HG02884 (cell line): ENCODE results near the gene AK2.
A peak's percentile ranks its signal among the peaks of the same experiment; 100 is the strongest.
"Not testable (repeated sequence)": the region's sequence is repeated elsewhere in the genome, so short reads cannot be mapped to it uniquely, and the experiment has no call there.

Experiments used
- ATAC-seq: cut with Tn5 transposase; IDR thresholded peaks from one replicate; pipeline ENCODE4 v1.9.1; 2021; ENCODE audit warnings: mild to moderate bottlenecking, moderate library complexity; ENCODE audit not compliant: unreplicated experiment

Gene AK2

DNA sequence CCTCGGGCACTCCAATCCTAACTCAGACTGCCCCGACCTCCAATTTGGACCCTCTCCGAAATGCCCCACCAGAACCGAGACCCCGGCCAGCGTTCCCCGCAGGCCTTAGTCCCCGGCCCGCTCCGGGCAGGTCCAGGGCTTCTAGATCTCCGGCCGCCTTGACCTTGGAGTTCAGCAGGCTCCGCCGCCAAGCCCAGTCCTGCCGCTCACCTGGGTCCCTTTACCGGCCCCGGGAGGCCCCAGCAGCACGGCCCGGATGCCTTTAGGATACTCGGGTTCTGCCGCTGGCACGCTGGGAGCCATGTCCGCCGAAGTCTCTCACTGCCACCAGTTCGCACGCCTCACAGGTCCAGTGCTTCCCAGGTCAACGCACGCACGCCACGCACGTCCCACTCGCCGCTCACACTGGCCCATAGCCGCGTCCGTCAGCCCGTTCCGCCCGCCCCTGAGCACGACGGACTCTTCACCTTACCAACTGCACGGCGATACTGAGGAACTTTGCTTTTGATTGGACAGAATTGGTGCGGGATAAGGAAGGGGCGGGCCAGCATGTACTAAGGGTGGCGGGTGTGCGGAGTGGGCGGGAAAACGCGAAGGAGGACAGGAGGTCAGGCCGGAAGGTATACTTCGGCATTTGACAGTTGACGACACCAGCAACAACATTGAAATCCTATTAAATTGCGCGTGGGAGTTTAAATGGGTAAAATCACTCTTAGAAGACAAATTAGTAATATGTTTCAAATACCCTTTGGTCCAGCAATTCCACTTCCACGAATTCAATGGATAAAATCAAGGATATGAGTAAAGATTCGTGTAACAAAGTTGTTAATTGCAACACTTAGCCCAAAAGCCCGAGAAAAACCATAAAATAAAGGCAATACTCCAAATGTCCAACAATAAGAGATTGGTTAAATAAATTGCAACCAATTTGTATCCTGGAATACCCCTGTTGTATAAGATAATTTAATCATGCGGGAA, at the start of gene AK2:
Gene AK2, minus strand, starts transcription at position 358 of the 978 bp plus-strand sequence. Its CDS starts 55 bp downstream, at position 303.
- peak; percentile 99 for ATAC-seq

DNA sequence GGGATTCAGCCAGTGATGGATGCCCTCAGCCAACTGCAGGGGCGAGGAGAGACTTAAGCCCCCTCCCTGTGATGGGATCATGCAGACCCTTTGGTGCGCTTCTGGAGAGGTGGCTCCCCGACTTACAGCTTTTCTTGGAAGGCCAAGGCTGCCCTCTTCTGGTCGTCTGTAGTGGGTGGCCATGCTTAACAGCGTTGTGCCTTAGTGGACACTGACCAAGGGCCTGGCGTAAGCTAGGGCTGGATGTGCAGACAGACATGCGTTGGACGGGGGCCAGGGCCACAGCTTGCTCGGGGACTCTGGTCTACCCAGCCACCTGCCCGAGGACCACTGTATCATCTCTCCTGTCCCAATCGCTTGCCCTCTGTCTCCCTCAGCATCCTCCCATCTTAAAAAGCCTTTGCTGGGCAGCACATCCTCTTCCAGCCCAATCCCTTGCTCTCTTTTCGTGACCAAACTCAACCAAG, 49.7 kb upstream of the AK2 start:
- ATAC-seq: no peak

DNA sequence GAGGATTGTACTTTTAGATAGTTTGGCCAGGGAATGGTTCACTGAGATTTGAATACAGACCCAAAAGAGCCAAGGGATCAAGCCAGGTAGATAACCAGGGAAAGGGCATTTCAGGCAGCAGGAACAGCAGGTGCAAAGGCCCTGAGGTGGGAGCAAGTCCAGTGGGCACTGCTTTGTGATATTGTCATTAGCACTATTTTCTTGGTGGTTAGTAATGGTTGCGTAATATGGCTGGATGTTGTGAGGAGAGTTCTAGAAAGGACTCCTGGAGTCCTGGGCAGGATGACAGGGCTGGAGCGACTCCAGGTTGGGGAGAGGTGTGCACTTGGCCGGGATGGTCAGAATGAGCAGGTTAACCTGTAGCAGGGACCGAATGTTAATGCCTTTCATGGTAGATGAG, 48.6 kb upstream of the AK2 start:
- no peak for ATAC-seq

DNA sequence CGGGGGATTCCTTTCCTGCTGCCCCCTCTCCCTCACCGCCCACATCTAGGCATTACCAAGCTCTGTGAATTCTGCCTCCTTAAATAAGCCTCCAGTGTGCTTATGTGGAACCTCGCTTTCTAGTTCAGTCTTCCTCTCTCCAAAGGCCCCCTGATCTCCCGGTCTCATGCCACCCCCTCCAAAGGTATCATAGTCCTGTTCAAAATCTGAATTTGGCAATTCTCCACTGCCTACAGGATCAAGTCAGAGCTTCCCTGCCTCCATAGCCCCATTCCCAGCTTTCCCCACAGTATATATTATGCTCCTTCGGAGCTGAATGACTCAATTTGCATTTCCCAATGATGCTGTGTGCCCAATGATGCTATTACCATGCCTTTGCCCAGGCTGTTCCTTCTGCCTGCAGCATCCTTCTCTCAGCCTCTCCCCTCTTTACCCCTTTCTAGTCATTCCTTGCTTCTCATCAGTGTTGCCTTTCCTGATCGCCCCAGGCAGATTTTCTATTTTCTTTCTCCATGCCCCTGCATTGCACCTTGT, 46.0 kb upstream of the AK2 start:
- ATAC-seq: no peak

- ATAC-seq: no peak
These were observed 45.0 kb upstream of the AK2 start for GRCh38 chr1:33081554-33082305.

GRCh38 chr1:33080885-33081553, 44.3 kb upstream of the AK2 start, which contains the start of gene AZIN2:
TSS of gene AZIN2 (plus strand) at chr1:33081153. CDS start at chr1:33082250, 1,097 bp downstream.
- peak; percentile 98 for ATAC-seq

DNA sequence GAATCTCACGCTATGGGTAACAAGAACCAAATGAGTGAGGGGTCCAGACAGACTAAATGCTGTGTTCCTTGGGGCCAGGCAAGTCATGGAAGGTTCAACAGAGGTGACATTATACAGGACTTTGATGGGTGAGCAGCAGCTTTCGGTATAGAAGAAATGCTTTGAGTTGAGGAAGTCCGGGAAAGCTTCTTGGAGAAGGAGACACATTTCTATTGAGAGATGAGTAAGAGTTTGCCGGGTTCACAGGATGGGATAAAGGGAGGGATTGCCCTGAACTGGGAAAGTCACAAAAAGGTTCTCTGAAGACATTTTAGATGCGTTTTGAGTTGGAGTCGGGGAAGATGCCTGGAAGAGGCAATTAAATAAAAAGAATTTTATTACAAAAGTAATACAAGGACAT, 43.7 kb upstream of the AK2 start:
- no peak for ATAC-seq

DNA sequence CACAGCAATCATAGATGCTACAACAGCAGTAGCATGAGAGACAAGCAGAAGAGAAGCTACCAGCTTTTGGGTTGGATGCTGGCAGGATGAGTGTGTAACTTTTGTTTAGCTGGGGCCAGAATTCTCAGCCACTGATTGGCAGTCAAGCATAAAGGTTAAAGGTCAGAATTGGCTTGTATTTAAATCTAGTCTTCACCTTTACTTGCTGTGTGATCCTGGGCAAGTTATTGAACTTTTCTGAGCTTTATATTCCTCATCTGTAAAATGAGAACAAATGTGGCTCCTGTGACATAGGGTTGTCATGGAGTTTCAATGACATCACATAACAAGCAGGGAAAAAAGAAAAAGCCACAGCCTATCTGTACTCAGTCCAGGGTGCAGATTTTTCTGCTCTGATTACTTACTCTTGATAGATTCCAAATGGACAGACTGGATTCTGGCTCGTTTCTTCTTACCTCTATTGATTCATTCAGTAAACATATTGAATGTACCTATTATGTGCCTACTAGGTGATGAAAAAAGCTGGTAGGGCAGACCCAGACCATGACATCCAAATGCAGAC, 41.4 kb upstream of the AK2 start:
- ATAC-seq: no peak

- no peak for ATAC-seq
These were observed 37.7 kb upstream of the AK2 start for GRCh38 chr1:33074193-33074945.

DNA sequence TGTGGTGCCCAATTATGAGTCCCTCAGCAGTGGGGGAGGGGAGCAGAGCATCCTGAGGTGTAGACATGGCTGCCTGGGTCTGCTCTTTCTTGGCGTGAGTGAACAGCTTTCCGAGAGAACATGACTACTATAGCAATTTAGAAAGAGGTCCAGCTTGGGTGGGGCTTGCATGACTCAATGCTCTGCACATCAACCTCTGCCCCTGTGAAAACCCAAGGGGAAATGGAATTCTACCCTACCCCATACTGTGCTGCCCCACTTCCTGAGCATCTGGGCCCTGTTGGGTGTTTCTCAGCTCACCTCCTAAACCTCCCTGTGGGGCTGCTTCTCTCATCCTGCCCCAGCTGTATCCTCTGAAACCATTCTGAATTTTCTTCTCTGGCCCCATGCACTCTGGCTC, 36.0 kb upstream of the AK2 start:
- no peak for ATAC-seq

GRCh38 chr1:33070628-33071027, 33.9 kb upstream of the AK2 start:
- ATAC-seq: no peak

DNA sequence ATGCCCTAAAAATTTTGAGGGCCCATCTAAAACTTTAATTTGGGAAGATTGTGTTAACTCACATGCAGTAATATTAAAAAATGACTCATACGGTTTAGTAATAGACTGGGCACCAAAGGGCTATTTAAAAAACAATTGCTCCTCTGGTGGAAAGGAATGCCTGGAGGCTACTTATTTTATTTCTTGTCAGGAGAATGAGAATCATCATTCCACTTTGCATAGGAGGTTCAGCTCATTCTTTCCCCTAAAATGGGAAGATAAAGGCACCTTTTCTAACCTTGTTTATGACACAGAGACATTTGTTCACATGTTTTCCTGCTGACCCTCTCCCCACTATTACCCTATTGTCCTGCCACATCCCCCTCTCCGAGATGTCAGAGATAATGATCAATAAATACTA, 31.4 kb upstream of the AK2 start:
- not testable (repeated sequence) for ATAC-seq

GRCh38 chr1:33066477-33066876, 29.8 kb upstream of the AK2 start:
- not testable (repeated sequence) for ATAC-seq

GRCh38 chr1:33065301-33065700, 28.6 kb upstream of the AK2 start:
- no peak for ATAC-seq

DNA sequence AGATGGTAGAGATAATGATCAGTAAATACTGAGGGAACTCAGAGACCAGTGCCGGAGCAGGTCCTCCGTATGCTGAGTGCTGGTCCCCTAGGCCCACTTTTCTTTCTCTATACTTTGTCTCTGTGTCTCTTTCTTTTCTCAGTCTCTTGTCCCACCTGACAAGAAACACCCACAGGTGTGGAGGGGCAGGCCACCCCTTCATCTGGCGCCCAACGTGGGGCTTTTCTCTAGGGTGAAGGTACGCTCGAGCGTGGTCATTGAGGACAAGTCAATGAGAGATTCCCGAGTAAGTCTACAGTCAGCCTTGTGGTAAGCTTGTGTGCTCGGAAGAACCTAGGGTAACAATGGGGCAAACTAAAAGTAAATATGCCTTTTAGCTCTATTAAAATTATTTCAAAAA, 27.6 kb upstream of the AK2 start:
- ATAC-seq: not testable (repeated sequence)

DNA sequence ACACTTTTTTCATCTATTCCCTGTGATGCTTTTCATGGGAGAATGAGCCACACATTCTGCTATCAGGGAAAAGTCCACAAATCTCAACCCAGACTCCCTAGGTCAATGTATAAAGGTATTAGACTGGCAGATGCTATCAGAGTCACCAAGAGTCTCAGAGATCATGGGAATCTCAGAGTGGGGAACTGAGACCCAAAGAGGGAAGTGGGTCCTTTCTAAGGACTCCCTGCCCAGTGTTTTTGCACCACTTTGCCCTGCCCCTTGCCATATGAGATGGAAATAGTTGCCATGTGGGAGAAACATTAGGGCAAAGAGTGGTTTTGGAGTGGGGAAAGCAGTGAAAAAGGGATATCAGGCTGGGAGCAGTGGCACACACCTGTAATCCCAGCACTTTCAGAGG, 25.2 kb upstream of the AK2 start:
- no peak for ATAC-seq

- ATAC-seq: no peak
These were observed 23.9 kb upstream of the AK2 start for GRCh38 chr1:33060579-33061083.

DNA sequence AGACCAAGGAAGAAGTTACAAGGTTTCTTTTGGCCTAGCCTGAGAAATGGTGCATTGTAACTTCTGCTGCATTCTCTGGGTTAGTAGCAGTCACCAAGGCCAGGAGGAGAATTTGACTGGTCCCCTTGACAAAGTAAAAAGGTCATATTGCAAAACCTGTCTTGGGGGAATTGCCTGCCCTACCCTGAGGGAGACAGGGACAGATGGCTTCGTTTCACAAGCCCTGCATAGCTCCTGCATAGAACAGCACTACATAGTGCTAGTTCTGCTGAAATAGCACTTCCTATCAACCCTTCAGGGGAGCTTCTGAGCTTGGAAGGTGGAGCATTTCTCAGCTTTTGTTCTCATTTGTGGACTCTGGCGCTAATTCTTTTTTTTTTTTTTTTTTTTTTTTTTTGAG, 20.4 kb upstream of the AK2 start:
- no peak for ATAC-seq

DNA sequence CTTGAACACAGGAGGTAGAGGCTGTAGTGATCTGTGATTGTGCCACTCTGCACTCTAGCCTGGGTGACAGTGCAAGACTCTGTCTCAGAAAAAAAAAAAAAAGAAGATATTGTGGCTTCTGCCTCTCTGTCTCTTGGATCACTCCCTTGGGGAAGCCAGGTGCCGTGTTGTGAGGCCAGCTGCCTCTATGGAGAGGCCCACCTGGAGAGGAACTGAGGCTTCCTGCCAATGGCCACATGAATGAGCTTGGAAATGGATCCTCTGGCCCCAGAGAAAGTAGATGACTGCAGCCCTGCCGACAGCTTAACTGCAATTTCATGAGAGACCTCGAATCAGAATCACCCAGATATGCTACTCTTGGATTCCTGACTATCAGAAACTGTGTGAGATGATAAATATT, 19.7 kb upstream of the AK2 start:
- no peak for ATAC-seq
